Measurements from ENCODE around the gene CTNNBL1. TPM values are rescaled to one million over a fixed set of nuclear protein-coding genes. Genes with fewer than 3 reads are reported as not detected.

CTNNBL1 gene
- total and polyA plus RNA-seq, 12 donors, result 5.5 to 75.5 (median 37.7) TPM

DNA sequence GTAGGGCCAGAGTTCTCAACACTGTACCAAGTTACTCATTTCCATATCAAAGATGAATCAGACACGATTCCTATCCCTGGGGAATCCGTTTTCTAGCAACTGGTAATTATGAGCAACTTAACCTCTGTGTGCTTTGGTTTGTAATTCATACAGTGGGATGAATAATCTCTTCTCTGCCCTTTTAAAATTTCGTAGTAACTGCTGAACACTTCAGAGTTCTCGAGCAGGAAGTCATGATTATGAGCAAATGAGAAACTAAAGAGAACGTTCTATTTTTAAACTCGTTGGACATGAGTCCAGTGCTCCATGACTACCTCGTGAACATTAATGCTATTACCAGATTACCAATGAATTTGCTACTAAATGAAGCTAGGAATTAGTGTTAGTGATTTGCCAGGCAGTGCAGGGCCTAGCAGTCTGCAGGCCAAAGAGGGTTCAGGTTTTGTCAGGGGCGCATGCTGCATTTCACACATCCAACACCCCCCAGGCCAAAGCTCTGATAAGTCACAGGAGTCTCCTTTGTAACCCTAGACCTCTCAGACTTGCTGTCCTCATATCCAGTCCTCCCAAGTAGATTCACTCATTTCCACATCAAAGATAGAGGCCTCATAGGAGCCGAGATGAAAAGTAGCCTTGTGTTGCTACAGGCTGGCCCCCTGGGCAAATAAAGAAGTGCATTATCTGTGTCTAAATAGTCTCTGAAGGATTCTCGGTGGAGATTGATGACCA, 163.3 kb downstream of the CTNNBL1 start:
- no peaks in the 10 kb centered on the region for H3K36me3 ChIP-seq (replicated peaks in 1 of 2)
- H3K4me3 ChIP-seq, result no peak overlapping the region
- no peaks in the 10 kb centered on the region for H3K9me3 ChIP-seq (replicated peaks in 1 of 3)
- no peaks in the 10 kb centered on the region for H3K27me3 ChIP-seq
- TF ChIP-seq, protein P1, sequence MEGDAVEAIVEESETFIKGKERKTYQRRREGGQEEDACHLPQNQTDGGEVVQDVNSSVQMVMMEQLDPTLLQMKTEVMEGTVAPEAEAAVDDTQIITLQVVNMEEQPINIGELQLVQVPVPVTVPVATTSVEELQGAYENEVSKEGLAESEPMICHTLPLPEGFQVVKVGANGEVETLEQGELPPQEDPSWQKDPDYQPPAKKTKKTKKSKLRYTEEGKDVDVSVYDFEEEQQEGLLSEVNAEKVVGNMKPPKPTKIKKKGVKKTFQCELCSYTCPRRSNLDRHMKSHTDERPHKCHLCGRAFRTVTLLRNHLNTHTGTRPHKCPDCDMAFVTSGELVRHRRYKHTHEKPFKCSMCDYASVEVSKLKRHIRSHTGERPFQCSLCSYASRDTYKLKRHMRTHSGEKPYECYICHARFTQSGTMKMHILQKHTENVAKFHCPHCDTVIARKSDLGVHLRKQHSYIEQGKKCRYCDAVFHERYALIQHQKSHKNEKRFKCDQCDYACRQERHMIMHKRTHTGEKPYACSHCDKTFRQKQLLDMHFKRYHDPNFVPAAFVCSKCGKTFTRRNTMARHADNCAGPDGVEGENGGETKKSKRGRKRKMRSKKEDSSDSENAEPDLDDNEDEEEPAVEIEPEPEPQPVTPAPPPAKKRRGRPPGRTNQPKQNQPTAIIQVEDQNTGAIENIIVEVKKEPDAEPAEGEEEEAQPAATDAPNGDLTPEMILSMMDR (IDR thresholded peaks at IDR 0.05), result no peak
- no peak for TF ChIP-seq POLR2A (IDR thresholded peaks at IDR 0.05)
- intact Hi-C loops (cut with DNase I), result no loop called here
- peak overlapping the region in 1 of 5 donors; percentile 23 for H3K27ac ChIP-seq
- no peak for DNase-seq
- 73 to 79% (median 76%) methylated on average over 10 of the region's 10 CpGs for WGBS, 4 donors
- no peaks in the 10 kb centered on the region for H3K4me1 ChIP-seq (replicated peaks in 1 of 2)

DNA sequence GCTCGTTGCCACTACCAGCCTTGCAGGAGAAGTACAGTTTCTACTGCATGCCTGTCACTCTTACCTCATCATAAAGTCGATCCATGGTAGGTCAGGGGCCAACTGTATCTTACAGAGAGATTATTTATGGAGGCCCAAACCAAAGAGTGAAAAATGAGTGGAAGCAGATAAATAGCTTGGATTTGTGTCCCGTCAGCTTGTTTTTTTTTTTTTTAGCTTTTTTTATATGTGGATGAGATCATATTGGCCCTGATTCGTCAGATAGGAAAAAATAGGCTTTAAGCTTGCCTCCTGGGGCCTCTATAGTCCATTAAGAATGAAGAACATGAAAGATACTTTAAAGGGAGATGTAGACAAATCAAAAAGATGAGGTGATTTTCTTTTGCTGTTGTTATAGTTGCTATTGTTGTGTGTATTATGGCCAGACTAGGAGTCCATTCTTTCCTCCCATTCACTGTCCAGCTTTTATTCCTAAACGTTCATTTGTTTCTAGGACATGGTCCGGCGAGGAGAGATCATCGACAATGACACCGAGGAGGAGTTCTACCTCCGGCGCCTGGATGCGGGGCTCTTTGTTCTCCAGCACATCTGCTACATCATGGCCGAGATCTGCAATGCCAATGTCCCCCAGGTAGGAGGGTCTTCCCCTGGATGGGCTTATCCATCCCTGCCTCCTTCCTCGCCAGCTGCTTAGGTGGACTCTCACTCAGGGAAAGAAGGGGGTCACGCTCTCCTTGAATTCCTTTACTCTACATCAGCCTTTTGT, 165.8 kb downstream of the CTNNBL1 start:
- intact Hi-C loops (cut with DNase I), result no loop called here
- Histone ChIP-seq H3K27me3 (no peaks in the 10 kb centered on the region), H3K9me3 (replicated peaks in 1 of 3) (no peaks in the 10 kb centered on the region), H3K4me1 (replicated peaks in 1 of 2) (no peaks in the 10 kb centered on the region), H3K27ac (no peak overlapping the region), H3K36me3 (replicated peaks in 1 of 2) (no peaks in the 10 kb centered on the region), H3K4me3 (no peak overlapping the region)
- no peak for DNase-seq
- no peak for TF ChIP-seq POLR2A (IDR thresholded peaks at IDR 0.05)
- 93 to 97% (median 95%) methylated on average over 15 of the region's 15 CpGs for WGBS, 4 donors

DNA sequence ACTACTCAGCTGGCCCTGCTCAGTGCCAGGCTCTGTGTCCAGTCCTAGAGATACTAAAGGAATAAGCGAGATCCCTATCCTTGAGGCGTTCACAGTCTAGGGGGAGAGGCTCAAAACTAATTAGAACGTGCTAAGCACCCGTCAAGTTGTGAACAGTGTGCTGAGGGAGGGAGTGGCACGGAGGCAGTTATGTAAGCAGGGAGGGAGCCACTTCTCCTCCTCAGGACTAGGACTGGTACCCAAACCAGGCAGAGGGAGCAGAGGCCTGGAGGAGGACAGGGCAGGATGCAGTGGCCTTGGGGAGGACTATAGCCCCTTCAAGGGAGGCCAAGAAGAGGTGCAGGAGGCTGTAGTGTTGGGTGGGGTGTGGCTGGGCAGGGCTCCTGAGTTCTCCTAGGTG, 169.5 kb downstream of the CTNNBL1 start:
- Histone ChIP-seq H3K4me3 (no peak overlapping the region), H3K27ac (no peak overlapping the region), H3K27me3 (no peaks in the 10 kb centered on the region), H3K9me3 (replicated peaks in 1 of 3) (no peaks in the 10 kb centered on the region), H3K4me1 (replicated peaks in 1 of 2) (no peaks in the 10 kb centered on the region), H3K36me3 (replicated peaks in 1 of 2) (peaks cover 0 to 7% of the 10 kb centered on the region in 2 donors)
- TF ChIP-seq, protein P1 (IDR thresholded peaks at IDR 0.05), result no peak
- TF ChIP-seq POLR2A (IDR thresholded peaks at IDR 0.05), result no peak
- 94 to 98% (median 95%) methylated on average over 5 of the region's 5 CpGs for WGBS, 4 donors
- intact Hi-C loops (cut with DNase I), result no loop called here
- DNase-seq, result no peak

DNA sequence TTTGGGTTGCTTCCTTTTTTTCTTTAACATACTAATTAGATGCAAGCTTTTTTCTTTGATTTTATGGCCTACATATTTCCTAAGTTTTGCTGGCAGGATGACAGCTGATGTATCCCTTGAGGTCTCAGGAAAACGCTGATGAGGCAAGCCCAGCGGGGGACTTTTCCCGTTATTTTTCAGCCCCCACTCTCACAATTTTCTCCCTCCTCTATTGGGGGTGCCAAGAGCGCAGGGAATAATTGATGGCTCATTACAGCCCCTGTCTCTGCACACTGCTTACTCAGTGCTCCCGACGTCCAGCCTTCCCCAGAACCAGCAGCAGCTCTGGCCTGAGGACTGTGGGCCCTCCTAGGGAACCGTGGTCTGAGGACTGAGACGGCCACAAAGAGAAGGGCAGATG, 170.5 kb downstream of the CTNNBL1 start:
- 67 to 80% (median 73%) methylated on average over 8 of the region's 8 CpGs for WGBS, 4 donors
- H3K36me3 ChIP-seq (replicated peaks in 1 of 2), result peaks cover 0 to 7% of the 10 kb centered on the region in 2 donors
- intact Hi-C loops (cut with DNase I), result no loop called here

More for the DNA sequence above, 170.5 kb downstream of the CTNNBL1 start:
- DNase-seq, result no peak
- no peak overlapping the region for H3K4me3 ChIP-seq
- no peak overlapping the region for H3K27ac ChIP-seq
- no peaks in the 10 kb centered on the region for H3K27me3 ChIP-seq
- no peaks in the 10 kb centered on the region for H3K9me3 ChIP-seq (replicated peaks in 1 of 3)
- TF ChIP-seq, protein P1 (IDR thresholded peaks at IDR 0.05), result no peak
- TF ChIP-seq POLR2A (IDR thresholded peaks at IDR 0.05), result no peak
- no peaks in the 10 kb centered on the region for H3K4me1 ChIP-seq (replicated peaks in 1 of 2)
